ENCODE measurements around the gene RPS3A.
"Not testable (repeated sequence)": the region's sequence is repeated elsewhere in the genome, so short reads cannot be mapped to it uniquely, and the experiment has no call there.

The RPS3A gene

DNA sequence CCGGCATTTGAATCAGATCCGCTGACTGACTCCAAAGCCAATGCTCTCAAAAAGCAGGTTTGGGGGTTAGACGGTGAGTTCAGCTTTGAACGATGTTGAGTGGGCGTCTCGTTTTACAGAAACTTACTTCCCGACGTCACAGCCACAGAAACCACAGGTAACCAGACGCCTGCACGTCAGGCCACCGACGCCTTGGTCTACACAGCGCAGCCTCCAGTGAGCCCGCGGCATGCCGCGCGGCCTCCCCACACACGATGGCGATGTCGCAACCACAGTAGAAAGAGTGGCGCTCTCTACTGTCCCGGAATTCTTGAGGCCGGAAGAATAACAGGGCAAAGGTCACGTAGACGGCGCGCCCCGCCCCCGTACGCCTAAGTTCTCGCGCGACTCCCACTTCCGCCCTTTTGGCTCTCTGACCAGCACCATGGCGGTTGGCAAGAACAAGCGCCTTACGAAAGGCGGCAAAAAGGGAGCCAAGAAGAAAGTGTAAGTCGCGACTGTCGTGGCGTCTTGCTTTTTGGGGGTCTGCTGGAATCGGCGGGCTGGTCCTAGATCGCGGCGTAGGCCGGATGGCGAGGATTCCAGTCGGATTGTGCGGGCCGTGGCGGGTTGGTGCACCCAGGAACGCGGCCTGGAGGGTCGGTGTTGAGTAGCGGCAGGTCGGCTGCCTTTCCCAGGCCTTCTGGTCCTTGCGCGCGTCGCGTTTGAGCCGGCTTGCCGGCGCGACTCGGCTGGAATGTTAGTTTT lies at the start of gene RPS3A:
TSS of gene RPS3A (plus strand) at position 400 of the 747 bp plus-strand sequence. CDS start at position 425, 25 bp downstream.
- Histone ChIP-seq H3K27ac (peak within 1 kb of the TSS; percentile 80), H3K9me3 (ENCODE audit: low read depth, low read length) (no peaks in the 10 kb centered on the region), H3K9ac (ENCODE audit: insufficient read length) (peak within 1 kb of the TSS; percentile 99), H3K36me3 (ENCODE audit: insufficient read depth, low read length) (peaks cover 45% of the 10 kb centered on the region), H3K4me3 (peak within 1 kb of the TSS; percentile 98)
- DNase-seq (ENCODE audit: low read depth, low spot score): peak; percentile 95
- TF ChIP-seq FOXP2 (optimal IDR thresholded peaks at IDR 0.05; ENCODE audit: control extremely low read depth, extremely low read length, insufficient read depth) (peak; percentile 95), POLR2AphosphoS5 (IDR thresholded peaks at IDR 0.05; ENCODE audit: borderline replicate concordance, low read depth, low read length) (peak; percentile 99), EZH2 (IDR thresholded peaks at IDR 0.05) (no peak)

- TF ChIP-seq EZH2 (IDR thresholded peaks at IDR 0.05): no peak
- no peak for TF ChIP-seq FOXP2 (optimal IDR thresholded peaks at IDR 0.05; ENCODE audit: control extremely low read depth, extremely low read length, insufficient read depth)
- TF ChIP-seq POLR2AphosphoS5 (IDR thresholded peaks at IDR 0.05; ENCODE audit: borderline replicate concordance, low read depth, low read length): no peak
- Histone ChIP-seq H3K9me3 (ENCODE audit: low read depth, low read length) (no peaks in the 10 kb centered on the region), H3K27ac (no peak overlapping the region), H3K36me3 (ENCODE audit: insufficient read depth, low read length) (no peaks in the 10 kb centered on the region), H3K9ac (ENCODE audit: insufficient read length) (no peak overlapping the region), H3K4me3 (no peak overlapping the region)
- no peak for DNase-seq (ENCODE audit: low read depth, low spot score)
These were observed 46.6 kb upstream of the RPS3A start for GRCh38 chr4:151052785-151053184.

DNA sequence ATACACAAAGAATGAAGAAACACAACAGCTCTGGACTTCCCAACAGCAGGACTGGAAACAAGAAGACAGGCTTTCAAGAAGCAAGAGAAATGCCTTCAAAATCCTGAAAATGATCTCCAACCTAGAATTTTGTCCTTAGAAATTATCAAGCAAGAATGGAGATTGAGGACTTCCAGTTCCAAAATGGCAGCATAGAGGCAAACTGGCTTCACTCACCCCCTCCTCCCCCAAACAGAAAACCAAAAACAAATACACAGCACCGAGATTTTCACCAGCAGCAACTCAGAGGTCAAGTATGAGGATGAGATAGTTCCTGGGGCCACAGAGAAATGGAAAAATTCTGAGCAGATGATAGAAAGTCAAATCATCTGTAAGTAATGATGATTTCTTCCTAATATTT lies 43.9 kb upstream of the RPS3A start:
- no peak for DNase-seq (ENCODE audit: low read depth, low spot score)
- TF ChIP-seq POLR2AphosphoS5 (IDR thresholded peaks at IDR 0.05; ENCODE audit: borderline replicate concordance, low read depth, low read length) (no peak), FOXP2 (optimal IDR thresholded peaks at IDR 0.05; ENCODE audit: control extremely low read depth, extremely low read length, insufficient read depth) (no peak), EZH2 (IDR thresholded peaks at IDR 0.05) (no peak)
- H3K27ac ChIP-seq: no peak overlapping the region
- H3K36me3 ChIP-seq (ENCODE audit: insufficient read depth, low read length): no peaks in the 10 kb centered on the region
- no peak overlapping the region for H3K4me3 ChIP-seq
- no peak overlapping the region for H3K9ac ChIP-seq (ENCODE audit: insufficient read length)
- no peaks in the 10 kb centered on the region for H3K9me3 ChIP-seq (ENCODE audit: low read depth, low read length)

GRCh38 chr4:151063143-151063542 lies 36.3 kb upstream of the RPS3A start:
- not testable (repeated sequence) for H3K9me3 ChIP-seq (ENCODE audit: low read depth, low read length); H3K36me3 ChIP-seq (ENCODE audit: insufficient read depth, low read length); DNase-seq (ENCODE audit: low read depth, low spot score); H3K27ac ChIP-seq; H3K4me3 ChIP-seq; H3K9ac ChIP-seq (ENCODE audit: insufficient read length)

DNA sequence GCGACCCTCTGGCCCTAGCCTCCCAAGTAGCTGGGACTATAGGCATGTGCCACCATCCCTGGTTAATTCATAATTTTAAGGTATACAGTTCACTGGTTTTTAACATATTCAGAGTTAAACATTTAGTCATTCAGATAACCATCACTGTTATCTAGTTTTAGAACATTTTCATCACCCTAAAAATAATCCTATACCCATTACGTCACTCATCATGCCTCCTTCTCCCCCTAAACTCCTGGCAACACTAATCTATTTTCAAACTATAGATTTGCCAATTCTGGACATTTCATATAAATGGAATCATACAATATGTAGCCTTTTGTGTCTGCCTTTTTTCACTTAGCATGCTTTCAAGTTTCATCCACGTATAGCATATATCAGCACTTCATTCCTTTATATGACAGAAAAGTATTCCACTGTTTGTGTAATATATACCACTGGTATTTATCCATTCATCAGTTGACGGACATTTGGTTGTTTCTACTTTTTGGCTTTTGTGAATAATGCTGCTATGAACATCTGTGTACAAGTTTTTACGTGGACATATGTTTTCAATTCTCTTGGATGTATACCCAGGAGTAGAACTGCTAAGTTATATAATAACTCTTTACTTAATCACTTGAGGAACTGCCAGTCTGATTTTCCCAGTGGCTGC lies 32.0 kb upstream of the RPS3A start:
- no peak for DNase-seq (ENCODE audit: low read depth, low spot score)
- TF ChIP-seq POLR2AphosphoS5 (IDR thresholded peaks at IDR 0.05; ENCODE audit: borderline replicate concordance, low read depth, low read length): no peak
- TF ChIP-seq EZH2 (IDR thresholded peaks at IDR 0.05): no peak
- TF ChIP-seq FOXP2 (optimal IDR thresholded peaks at IDR 0.05; ENCODE audit: control extremely low read depth, extremely low read length, insufficient read depth): no peak
- Histone ChIP-seq H3K27ac (no peak overlapping the region), H3K36me3 (ENCODE audit: insufficient read depth, low read length) (no peaks in the 10 kb centered on the region), H3K9me3 (ENCODE audit: low read depth, low read length) (no peaks in the 10 kb centered on the region), H3K4me3 (no peak overlapping the region), H3K9ac (ENCODE audit: insufficient read length) (no peak overlapping the region)

- Histone ChIP-seq H3K36me3 (ENCODE audit: insufficient read depth, low read length) (no peaks in the 10 kb centered on the region), H3K4me3 (no peak overlapping the region), H3K27ac (no peak overlapping the region), H3K9ac (ENCODE audit: insufficient read length) (no peak overlapping the region), H3K9me3 (ENCODE audit: low read depth, low read length) (no peaks in the 10 kb centered on the region)
- DNase-seq (ENCODE audit: low read depth, low spot score): no peak
- no peak for TF ChIP-seq POLR2AphosphoS5 (IDR thresholded peaks at IDR 0.05; ENCODE audit: borderline replicate concordance, low read depth, low read length)
- TF ChIP-seq EZH2 (IDR thresholded peaks at IDR 0.05): no peak
- no peak for TF ChIP-seq FOXP2 (optimal IDR thresholded peaks at IDR 0.05; ENCODE audit: control extremely low read depth, extremely low read length, insufficient read depth)
These were observed 25.0 kb upstream of the RPS3A start for GRCh38 chr4:151074416-151074916.

DNA sequence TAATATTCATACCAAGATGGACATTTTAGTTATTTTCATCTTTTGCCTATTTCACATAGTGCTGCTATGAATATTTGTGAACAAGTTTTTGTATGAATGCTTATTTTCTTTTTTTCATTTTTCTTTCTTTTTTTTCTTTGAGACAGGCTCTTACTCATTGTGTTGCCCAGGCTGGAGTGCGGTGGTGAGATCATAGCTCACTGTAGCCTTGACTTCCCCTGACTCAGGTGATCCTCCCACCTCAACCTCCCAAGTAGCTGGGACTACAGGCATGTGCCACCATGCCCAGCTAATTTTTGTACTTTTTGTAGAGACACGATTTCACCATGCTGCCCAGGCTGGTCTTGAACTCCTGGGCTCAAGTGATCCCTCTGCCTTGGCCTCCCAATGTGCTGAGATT lies 21.4 kb upstream of the RPS3A start:
- H3K9ac ChIP-seq (ENCODE audit: insufficient read length); DNase-seq (ENCODE audit: low read depth, low spot score); H3K36me3 ChIP-seq (ENCODE audit: insufficient read depth, low read length); H3K9me3 ChIP-seq (ENCODE audit: low read depth, low read length); H3K4me3 ChIP-seq; H3K27ac ChIP-seq: not testable (repeated sequence)

GRCh38 chr4:151087467-151087866 lies 12.0 kb upstream of the RPS3A start:
- no peak for DNase-seq (ENCODE audit: low read depth, low spot score)
- Histone ChIP-seq H3K36me3 (ENCODE audit: insufficient read depth, low read length) (no peaks in the 10 kb centered on the region), H3K4me3 (no peak overlapping the region), H3K27ac (no peak overlapping the region), H3K9me3 (ENCODE audit: low read depth, low read length) (no peaks in the 10 kb centered on the region), H3K9ac (ENCODE audit: insufficient read length) (no peak overlapping the region)
- TF ChIP-seq FOXP2 (optimal IDR thresholded peaks at IDR 0.05; ENCODE audit: control extremely low read depth, extremely low read length, insufficient read depth): no peak
- TF ChIP-seq POLR2AphosphoS5 (IDR thresholded peaks at IDR 0.05; ENCODE audit: borderline replicate concordance, low read depth, low read length): no peak
- no peak for TF ChIP-seq EZH2 (IDR thresholded peaks at IDR 0.05)

DNA sequence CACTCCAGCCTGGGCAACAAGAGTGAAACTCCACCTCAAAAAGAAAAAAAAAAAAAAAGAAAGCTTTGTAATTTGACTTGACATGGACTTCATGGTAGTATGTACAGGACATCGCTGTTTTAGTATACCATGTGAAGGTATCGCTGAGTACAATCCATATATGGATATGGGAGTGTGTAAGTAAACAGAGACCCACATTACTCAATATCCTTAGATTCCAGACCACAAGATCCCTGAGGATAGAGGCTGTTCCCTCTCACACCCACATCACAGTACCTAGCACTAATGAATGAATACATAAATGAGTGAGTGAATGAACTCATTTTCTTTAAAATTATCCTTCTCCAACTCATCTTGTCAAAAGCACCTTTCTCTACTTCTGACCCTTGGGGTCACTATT lies 8.4 kb upstream of the RPS3A start:
- TF ChIP-seq EZH2 (IDR thresholded peaks at IDR 0.05) (no peak), POLR2AphosphoS5 (IDR thresholded peaks at IDR 0.05; ENCODE audit: borderline replicate concordance, low read depth, low read length) (no peak), FOXP2 (optimal IDR thresholded peaks at IDR 0.05; ENCODE audit: control extremely low read depth, extremely low read length, insufficient read depth) (no peak)
- H3K27ac ChIP-seq: no peak overlapping the region
- H3K9ac ChIP-seq (ENCODE audit: insufficient read length): no peak overlapping the region
- H3K4me3 ChIP-seq: no peak overlapping the region
- H3K36me3 ChIP-seq (ENCODE audit: insufficient read depth, low read length): no peaks in the 10 kb centered on the region
- no peak for DNase-seq (ENCODE audit: low read depth, low spot score)
- no peaks in the 10 kb centered on the region for H3K9me3 ChIP-seq (ENCODE audit: low read depth, low read length)

Measured in SK-N-MC (cell line).